ENCODE data around the gene ZNFX1.
A peak's percentile ranks its signal among the peaks of the same experiment; 100 is the strongest.

ZNFX1 gene

GRCh38 chr20:49278818-49279676 is 1.2 kb upstream of the ZNFX1 start:
- Mint-ChIP-seq H3K36me3 (peaks cover 48% of the 10 kb centered on the region), H3K4me1 (peaks cover 54% of the 10 kb centered on the region), H3K27ac (peak overlapping the region; percentile 97), H3K9me3 (peaks cover 16% of the 10 kb centered on the region), H3K27me3 (no peaks in the 10 kb centered on the region), H3K4me3 (peak overlapping the region; percentile 98)
- ATAC-seq (ENCODE audit: low read depth) (peak; percentile 0), DNase-seq (ENCODE audit: low spot score in 2 of 2) (no peak)

GRCh38 chr20:49277786-49278035 is 146 bp downstream of the ZNFX1 start:
- H3K9me3 Mint-ChIP-seq, result peaks cover 10% of the 10 kb centered on the region
- H3K4me1 Mint-ChIP-seq, result peaks cover 46% of the 10 kb centered on the region
- H3K4me3 Mint-ChIP-seq, result peak overlapping the region; percentile 98
- H3K27me3 Mint-ChIP-seq, result no peaks in the 10 kb centered on the region
- no peak for DNase-seq (ENCODE audit: low spot score in 2 of 2)
- peaks cover 37% of the 10 kb centered on the region for H3K36me3 Mint-ChIP-seq
- ATAC-seq (ENCODE audit: low read depth), result no peak
- peak overlapping the region; percentile 97 for H3K27ac Mint-ChIP-seq

- Mint-ChIP-seq H3K27ac (peak overlapping the region; percentile 97), H3K27me3 (no peaks in the 10 kb centered on the region), H3K9me3 (peaks cover 6% of the 10 kb centered on the region), H3K4me1 (peaks cover 44% of the 10 kb centered on the region), H3K4me3 (peak overlapping the region; percentile 98), H3K36me3 (peaks cover 35% of the 10 kb centered on the region)
- DNase-seq (ENCODE audit: low spot score in 2 of 2) (no peak), ATAC-seq (ENCODE audit: low read depth) (no peak)
Measured at GRCh38 chr20:49276961-49277785, 684 bp downstream of the ZNFX1 start.

- DNase-seq (ENCODE audit: low spot score in 2 of 2) (no peak), ATAC-seq (ENCODE audit: low read depth) (no peak)
- Mint-ChIP-seq H3K4me3 (peak overlapping the region; percentile 98), H3K27me3 (no peaks in the 10 kb centered on the region), H3K9me3 (peaks cover 6% of the 10 kb centered on the region), H3K4me1 (peaks cover 40% of the 10 kb centered on the region), H3K36me3 (peaks cover 32% of the 10 kb centered on the region), H3K27ac (peak overlapping the region; percentile 97)
Measured at GRCh38 chr20:49276161-49276960, 1.5 kb downstream of the ZNFX1 start.

- peak overlapping the region; percentile 30 for H3K4me3 Mint-ChIP-seq
Measured at GRCh38 chr20:49275636-49276035, 2.2 kb downstream of the ZNFX1 start.

GRCh38 chr20:49275216-49275615 is 2.6 kb downstream of the ZNFX1 start:
- Mint-ChIP-seq H3K27me3 (no peaks in the 10 kb centered on the region), H3K9me3 (peaks cover 1% of the 10 kb centered on the region), H3K36me3 (peaks cover 32% of the 10 kb centered on the region), H3K27ac (no peak overlapping the region), H3K4me3 (no peak overlapping the region), H3K4me1 (peaks cover 39% of the 10 kb centered on the region)
- ATAC-seq (ENCODE audit: low read depth), result no peak
- no peak for DNase-seq (ENCODE audit: low spot score in 2 of 2)

More at GRCh38 chr20:49275636-49276035, 2.2 kb downstream of the ZNFX1 start:
- H3K4me1 Mint-ChIP-seq, result peaks cover 39% of the 10 kb centered on the region
- peak overlapping the region; percentile 97 for H3K27ac Mint-ChIP-seq
- H3K9me3 Mint-ChIP-seq, result peaks cover 4% of the 10 kb centered on the region
- H3K27me3 Mint-ChIP-seq, result no peaks in the 10 kb centered on the region
- no peak for ATAC-seq (ENCODE audit: low read depth)
- DNase-seq (ENCODE audit: low spot score in 2 of 2), result no peak
- H3K36me3 Mint-ChIP-seq, result peaks cover 32% of the 10 kb centered on the region

GRCh38 chr20:49273696-49274277 is 4.1 kb downstream of the ZNFX1 start:
- no peak overlapping the region for H3K27ac Mint-ChIP-seq
- no peaks in the 10 kb centered on the region for H3K9me3 Mint-ChIP-seq
- H3K4me1 Mint-ChIP-seq, result peaks cover 45% of the 10 kb centered on the region
- ATAC-seq (ENCODE audit: low read depth), result no peak
- peaks cover 33% of the 10 kb centered on the region for H3K36me3 Mint-ChIP-seq
- DNase-seq (ENCODE audit: low spot score in 2 of 2), result no peak
- H3K4me3 Mint-ChIP-seq, result no peak overlapping the region
- H3K27me3 Mint-ChIP-seq, result no peaks in the 10 kb centered on the region

GRCh38 chr20:49272654-49273053 is 5.2 kb downstream of the ZNFX1 start:
- Mint-ChIP-seq H3K36me3 (peaks cover 39% of the 10 kb centered on the region), H3K9me3 (no peaks in the 10 kb centered on the region), H3K27me3 (no peaks in the 10 kb centered on the region), H3K4me1 (peaks cover 54% of the 10 kb centered on the region), H3K27ac (peak overlapping the region; percentile 62), H3K4me3 (peak overlapping the region; percentile 29)
- ATAC-seq (ENCODE audit: low read depth) (no peak), DNase-seq (ENCODE audit: low spot score in 2 of 2) (no peak)

GRCh38 chr20:49270736-49271135 is 7.1 kb downstream of the ZNFX1 start:
- peaks cover 47% of the 10 kb centered on the region for H3K4me1 Mint-ChIP-seq
- peaks cover 43% of the 10 kb centered on the region for H3K36me3 Mint-ChIP-seq
- peak overlapping the region; percentile 62 for H3K27ac Mint-ChIP-seq
- no peak overlapping the region for H3K4me3 Mint-ChIP-seq
- no peaks in the 10 kb centered on the region for H3K27me3 Mint-ChIP-seq
- no peak for ATAC-seq (ENCODE audit: low read depth)
- DNase-seq (ENCODE audit: low spot score in 2 of 2), result no peak
- H3K9me3 Mint-ChIP-seq, result no peaks in the 10 kb centered on the region

GRCh38 chr20:49270177-49270576 is 7.7 kb downstream of the ZNFX1 start:
- H3K27me3 Mint-ChIP-seq, result no peaks in the 10 kb centered on the region
- no peaks in the 10 kb centered on the region for H3K9me3 Mint-ChIP-seq
- peaks cover 46% of the 10 kb centered on the region for H3K4me1 Mint-ChIP-seq
- no peak for ATAC-seq (ENCODE audit: low read depth)
- H3K4me3 Mint-ChIP-seq, result no peak overlapping the region
- peak overlapping the region; percentile 62 for H3K27ac Mint-ChIP-seq
- DNase-seq (ENCODE audit: low spot score in 2 of 2), result no peak
- H3K36me3 Mint-ChIP-seq, result peaks cover 45% of the 10 kb centered on the region

GRCh38 chr20:49268600-49269365 is 9.1 kb downstream of the ZNFX1 start:
- Mint-ChIP-seq H3K27ac (peak overlapping the region; percentile 53), H3K4me1 (peaks cover 46% of the 10 kb centered on the region), H3K27me3 (no peaks in the 10 kb centered on the region), H3K4me3 (peak overlapping the region; percentile 56), H3K9me3 (no peaks in the 10 kb centered on the region), H3K36me3 (peaks cover 50% of the 10 kb centered on the region)
- ATAC-seq (ENCODE audit: low read depth) (peak; percentile 35), DNase-seq (ENCODE audit: low spot score in 2 of 2) (no peak)

- Mint-ChIP-seq H3K4me3 (peak overlapping the region; percentile 78), H3K36me3 (peaks cover 55% of the 10 kb centered on the region), H3K27ac (peak overlapping the region; percentile 81), H3K4me1 (peaks cover 40% of the 10 kb centered on the region), H3K27me3 (no peaks in the 10 kb centered on the region), H3K9me3 (no peaks in the 10 kb centered on the region)
- peak; percentile 81 for ATAC-seq (ENCODE audit: low read depth)
- DNase-seq (ENCODE audit: low spot score in 2 of 2), result no peak
Measured at GRCh38 chr20:49267327-49267726, 10.5 kb downstream of the ZNFX1 start.

GRCh38 chr20:49262444-49262843 is 15.4 kb downstream of the ZNFX1 start:
- peaks cover 37% of the 10 kb centered on the region for H3K36me3 Mint-ChIP-seq
- no peak for ATAC-seq (ENCODE audit: low read depth)
- no peak overlapping the region for H3K27ac Mint-ChIP-seq

More at GRCh38 chr20:49262444-49262843, 15.4 kb downstream of the ZNFX1 start:
- Mint-ChIP-seq H3K9me3 (no peaks in the 10 kb centered on the region), H3K4me3 (no peak overlapping the region), H3K4me1 (peaks cover 7% of the 10 kb centered on the region), H3K27me3 (no peaks in the 10 kb centered on the region)
- DNase-seq (ENCODE audit: low spot score in 2 of 2), result no peak

All from memory B cell (primary cell).